ENCODE measurements around the gene GOLGA8N. TPM values are rescaled to one million over a fixed set of nuclear protein-coding genes. Genes with fewer than 3 reads are reported as not detected.

Gene GOLGA8N
- total RNA-seq, 2 donors from 2014 or later, result 8.6 to 10.0 TPM

- H3K27ac Mint-ChIP-seq, result no peak overlapping the region
- H3K36me3 Mint-ChIP-seq, result peaks cover 0 to 12% of the 10 kb centered on the region in 2 donors
- ATAC-seq (no peak), DNase-seq (ENCODE audit: low spot score in 2 of 2) (no peak)
- no peaks in the 10 kb centered on the region for H3K9me3 Mint-ChIP-seq
Observed at GRCh38 chr15:32642667-32643435, 49.6 kb downstream of the GOLGA8N start.

- no peaks in the 10 kb centered on the region for H3K9me3 Mint-ChIP-seq
- ATAC-seq (no peak), DNase-seq (ENCODE audit: low spot score in 2 of 2) (no peak)
- H3K36me3 Mint-ChIP-seq, result peaks cover 0 to 12% of the 10 kb centered on the region in 2 donors
- H3K27ac Mint-ChIP-seq, result no peak overlapping the region
Observed at GRCh38 chr15:32643907-32644445, 50.7 kb downstream of the GOLGA8N start.

- Mint-ChIP-seq H3K36me3 (peaks cover 0 to 3% of the 10 kb centered on the region in 2 donors), H3K9me3 (no peaks in the 10 kb centered on the region), H3K27ac (no peak overlapping the region)
- ATAC-seq (no peak), DNase-seq (ENCODE audit: low spot score in 2 of 2) (no peak)
Observed at GRCh38 chr15:32646291-32646690, 53.0 kb downstream of the GOLGA8N start.

GRCh38 chr15:32649342-32649741, 56.1 kb downstream of the GOLGA8N start:
- Mint-ChIP-seq H3K36me3 (no peaks in the 10 kb centered on the region), H3K9me3 (no peaks in the 10 kb centered on the region), H3K27ac (no peak overlapping the region)
- no peak for DNase-seq (ENCODE audit: low spot score in 2 of 2)
- peak in 1 of 2 donors; percentile 38 for ATAC-seq

- no peaks in the 10 kb centered on the region for H3K36me3 Mint-ChIP-seq
- H3K27ac Mint-ChIP-seq, result no peak overlapping the region
- no peaks in the 10 kb centered on the region for H3K9me3 Mint-ChIP-seq
Observed at GRCh38 chr15:32651229-32651837, 58.1 kb downstream of the GOLGA8N start.

GRCh38 chr15:32652178-32652577, 58.9 kb downstream of the GOLGA8N start:
- Mint-ChIP-seq H3K36me3 (no peaks in the 10 kb centered on the region), H3K27ac (no peak overlapping the region), H3K9me3 (no peaks in the 10 kb centered on the region)
- ATAC-seq (no peak), DNase-seq (ENCODE audit: low spot score in 2 of 2) (no peak)

More at GRCh38 chr15:32651229-32651837, 58.1 kb downstream of the GOLGA8N start:
- ATAC-seq (peak; percentile 64 to 70), DNase-seq (ENCODE audit: low spot score in 2 of 2) (peak in 1 of 2 donors; percentile 57)

- Mint-ChIP-seq H3K9me3 (no peaks in the 10 kb centered on the region), H3K27ac (no peak overlapping the region), H3K36me3 (no peaks in the 10 kb centered on the region)
- ATAC-seq (no peak), DNase-seq (ENCODE audit: low spot score in 2 of 2) (no peak)
Observed at GRCh38 chr15:32656091-32656490, 62.8 kb downstream of the GOLGA8N start.

GRCh38 chr15:32656496-32656895, 63.2 kb downstream of the GOLGA8N start:
- H3K27ac Mint-ChIP-seq, result no peak overlapping the region
- H3K36me3 Mint-ChIP-seq, result no peaks in the 10 kb centered on the region
- no peaks in the 10 kb centered on the region for H3K9me3 Mint-ChIP-seq
- ATAC-seq, result no peak
- no peak for DNase-seq (ENCODE audit: low spot score in 2 of 2)

Other genes with a start within 250 kb of the GOLGA8N start
- under 1 TPM; 0.55 to 0.88 TPM for gene GOLGA8K, start 190.2 kb upstream of the GOLGA8N start, total RNA-seq
- 1 to 10 TPM; 1.5 to 1.6 TPM for gene GOLGA8O, start 137.8 kb upstream of the GOLGA8N start, total RNA-seq
- 100 to 1,000 TPM; 133 to 148 TPM for gene ARHGAP11A, start 22.0 kb downstream of the GOLGA8N start, total RNA-seq
- gene SCG5, start 48.3 kb downstream of the GOLGA8N start, total RNA-seq, result 1 to 10 TPM; 2.0 to 3.7 TPM
- not detected for gene GREM1, start 124.5 kb downstream of the GOLGA8N start, total RNA-seq

All from activated naive CD4-positive, alpha-beta T cell treated with anti-CD3 and anti-CD28 coated beads, Interleukin-2, amount 50 U/mL, for 72 hours (primary cell).